AG04449 (cell line): ENCODE results near the gene PRRG2.

ENCODE experiments used
- CTCF ChIA-PET: fragments of 350-600 bp; formaldehyde crosslinking; extraction: SDS; loops from one replicate; lab custom pipeline; 2021; ENCODE audit warnings: antibody characterized with exemption; lab: Yijun Ruan, JAX
- POLR2A ChIA-PET: fragments of 400-600, 350-600 bp; formaldehyde crosslinking; extraction: SDS; loops from one replicate; lab custom pipeline; 2020; ENCODE audit warnings: antibody characterized with exemption, inconsistent platforms; lab: Yijun Ruan, JAX
- DNase-seq: peaks from one replicate; pipeline ENCODE4 v3.0.0-alpha.2; 2010; ENCODE audit warnings: low read depth, low spot score
- H3K4me3 ChIP-seq: 2 replicates; pipeline ENCODE4 v1.5.1; 2011; ENCODE audit warnings: low read depth, mild to moderate bottlenecking, control low read depth, low read length
- TF ChIP-seq, protein P1 (sequence below): IDR thresholded peaks from one replicate; pipeline ENCODE4 v1.5.1; 2011; ENCODE audit warnings: mild to moderate bottlenecking, moderate library complexity, low read length, control low read depth, inconsistent platforms; ENCODE audit not compliant: insufficient read depth; ENCODE audit errors: missing control alignments

Gene PRRG2

DNA sequence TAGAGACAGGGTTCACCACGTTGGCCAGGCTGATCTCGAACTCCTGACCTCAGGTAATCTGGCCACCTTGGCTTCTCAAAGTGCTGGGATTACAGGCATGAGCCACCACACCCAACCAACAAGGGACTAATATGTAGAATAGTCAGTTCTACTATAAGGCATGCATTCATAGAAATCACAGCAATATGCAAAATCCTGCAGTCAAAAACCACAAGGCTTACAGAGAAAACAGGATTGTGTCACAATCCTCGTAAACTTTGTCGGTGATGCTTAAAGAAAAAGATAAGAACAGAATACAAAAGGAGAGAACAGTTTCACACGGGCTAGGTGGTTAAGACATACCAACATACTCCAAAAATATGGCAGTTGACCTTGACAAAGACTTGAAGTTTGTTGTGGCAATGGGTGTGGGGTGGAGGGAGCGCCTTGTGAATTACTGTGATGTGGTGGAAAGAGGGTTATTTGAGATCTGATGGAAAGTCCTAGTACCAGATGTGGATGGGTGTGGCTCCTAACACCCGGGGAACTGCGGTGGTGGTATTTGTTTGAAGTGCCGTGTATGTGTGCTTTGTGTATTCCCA lies 13.2 kb upstream of the PRRG2 start:
- TF ChIP-seq, protein P1, sequence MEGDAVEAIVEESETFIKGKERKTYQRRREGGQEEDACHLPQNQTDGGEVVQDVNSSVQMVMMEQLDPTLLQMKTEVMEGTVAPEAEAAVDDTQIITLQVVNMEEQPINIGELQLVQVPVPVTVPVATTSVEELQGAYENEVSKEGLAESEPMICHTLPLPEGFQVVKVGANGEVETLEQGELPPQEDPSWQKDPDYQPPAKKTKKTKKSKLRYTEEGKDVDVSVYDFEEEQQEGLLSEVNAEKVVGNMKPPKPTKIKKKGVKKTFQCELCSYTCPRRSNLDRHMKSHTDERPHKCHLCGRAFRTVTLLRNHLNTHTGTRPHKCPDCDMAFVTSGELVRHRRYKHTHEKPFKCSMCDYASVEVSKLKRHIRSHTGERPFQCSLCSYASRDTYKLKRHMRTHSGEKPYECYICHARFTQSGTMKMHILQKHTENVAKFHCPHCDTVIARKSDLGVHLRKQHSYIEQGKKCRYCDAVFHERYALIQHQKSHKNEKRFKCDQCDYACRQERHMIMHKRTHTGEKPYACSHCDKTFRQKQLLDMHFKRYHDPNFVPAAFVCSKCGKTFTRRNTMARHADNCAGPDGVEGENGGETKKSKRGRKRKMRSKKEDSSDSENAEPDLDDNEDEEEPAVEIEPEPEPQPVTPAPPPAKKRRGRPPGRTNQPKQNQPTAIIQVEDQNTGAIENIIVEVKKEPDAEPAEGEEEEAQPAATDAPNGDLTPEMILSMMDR: no peak
- ChIA-PET CTCF (interaction anchor here (1.0 to 7.0 kb wide), 6 partner anchors 11 to 113 kb away, joined by 3 to 200 read pairs (median 13); no protein-coding TSS in a partner anchor), POLR2A (no interaction called here)
- no peak for DNase-seq
- H3K4me3 ChIP-seq: no peak overlapping the region

DNA sequence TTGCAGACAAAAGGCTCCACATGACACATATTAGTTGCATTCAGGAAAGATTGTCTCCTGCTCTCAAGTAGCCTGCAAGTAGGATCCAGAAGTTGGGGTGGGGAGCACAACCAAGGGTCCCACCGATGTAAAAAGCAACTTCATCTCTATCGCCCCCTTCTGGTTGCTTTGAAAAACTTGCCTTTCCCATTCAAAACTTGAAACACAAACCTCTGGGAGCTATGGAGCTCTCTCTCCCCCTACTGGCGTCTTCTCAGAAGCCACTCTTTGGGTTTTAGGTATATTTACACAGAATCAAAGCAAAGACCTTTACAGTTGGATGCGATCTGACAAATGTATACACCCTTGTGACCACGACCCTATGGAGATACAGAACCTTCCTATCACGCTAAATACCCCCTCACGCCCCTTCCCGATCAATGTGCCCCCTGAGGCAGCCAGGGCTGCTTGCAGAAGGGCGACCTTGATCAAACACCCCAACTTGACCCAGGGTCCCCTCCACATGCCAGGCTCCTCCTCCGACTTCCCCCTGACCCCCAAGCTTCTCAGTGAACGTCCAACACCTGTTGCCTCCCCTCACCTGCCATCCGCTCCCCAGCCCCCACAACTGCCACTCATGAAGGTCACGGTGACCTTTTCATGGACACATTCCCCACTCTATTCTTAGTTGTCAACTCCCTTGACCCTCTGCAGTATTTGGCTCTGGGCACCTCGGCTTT lies 10.8 kb upstream of the PRRG2 start:
- TF ChIP-seq, protein P1: peak; percentile 79
- H3K4me3 ChIP-seq: no peak overlapping the region
- ChIA-PET POLR2A (interaction anchor here (1.5 kb wide), 1 partner anchor 10 kb away, joined by 7 read pairs; the partner anchor contains the start of genes NOSIP and PRRG2), CTCF (interaction anchor here (0.6 to 7.0 kb wide), 48 partner anchors 10 to 442 kb away, joined by 3 to 200 read pairs (median 5); partner anchors contain the start of genes ALDH16A1, BCL2L12, FLT3LG and IRF3)
- DNase-seq: no peak

DNA sequence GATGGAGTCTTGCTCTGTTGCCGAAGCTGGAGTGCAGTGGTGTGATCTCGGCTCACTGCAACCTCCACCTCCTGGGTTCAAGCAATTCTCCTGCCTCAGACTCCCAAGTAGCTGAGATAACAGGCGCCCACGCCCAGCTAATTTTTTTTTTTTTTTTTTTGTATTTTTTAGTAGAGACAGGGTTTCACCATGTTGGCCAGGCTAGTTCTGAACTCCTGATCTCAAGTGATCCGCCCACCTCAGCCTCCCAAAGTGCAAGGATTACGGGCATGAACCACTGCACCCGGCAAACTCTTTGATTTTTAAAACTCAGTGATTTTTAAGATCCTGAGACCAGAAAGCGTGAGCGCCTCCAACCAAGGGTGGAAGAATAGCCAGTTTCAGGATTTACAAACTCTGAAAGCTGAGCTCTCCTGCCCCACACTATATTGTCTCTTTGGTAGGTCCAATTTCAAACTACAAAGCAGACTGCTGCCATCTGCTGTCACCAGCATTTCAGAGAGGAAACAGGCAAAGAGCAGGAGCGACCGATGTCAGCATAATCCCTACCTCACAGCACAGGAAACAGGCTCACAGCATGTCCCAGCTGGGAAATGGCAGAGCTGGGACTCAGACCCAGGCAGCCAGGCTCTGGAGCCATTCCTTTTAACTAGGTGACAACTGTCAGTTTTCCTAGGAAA lies 10.0 kb upstream of the PRRG2 start:
- ChIA-PET CTCF (interaction anchor here (1.1 to 7.0 kb wide), 33 partner anchors 9 to 443 kb away, joined by 3 to 200 read pairs (median 7); partner anchors contain the start of genes ALDH16A1, BCL2L12, FLT3LG and IRF3), POLR2A (interaction anchor here (0.7 to 1.5 kb wide), 2 partner anchors 9 to 44 kb away, joined by 3 to 7 read pairs; partner anchors contain the start of genes NOSIP, PRRG2 and RCN3)
- TF ChIP-seq, protein P1: no peak
- H3K4me3 ChIP-seq: no peak overlapping the region
- no peak for DNase-seq

DNA sequence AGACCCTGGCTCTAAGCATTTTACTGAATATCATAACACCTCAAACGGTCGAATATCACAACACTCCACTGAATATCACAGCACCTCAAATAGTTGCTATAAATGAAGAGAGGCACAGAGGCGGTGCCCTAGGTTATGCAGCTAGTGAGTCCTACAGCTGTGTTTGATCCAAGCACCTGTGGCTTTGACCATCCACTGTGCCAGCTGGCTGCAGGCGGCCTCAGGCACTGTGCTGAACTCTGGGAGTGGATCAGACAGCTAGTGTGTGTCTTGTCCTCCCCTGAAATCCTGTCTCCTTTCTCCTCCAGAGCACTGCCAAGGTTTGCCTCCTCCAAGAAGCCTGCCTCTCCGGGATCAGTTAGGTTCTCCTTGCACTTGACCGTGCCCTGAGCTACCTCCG lies 8.1 kb upstream of the PRRG2 start:
- no peak overlapping the region for H3K4me3 ChIP-seq
- CTCF ChIA-PET: interaction anchor here (4.4 to 7.0 kb wide), 5 partner anchors 7 to 101 kb away, joined by 37 to 200 read pairs (median 124); partner anchors contain the start of genes NOSIP and PRRG2
- no peak for DNase-seq
- TF ChIP-seq, protein P1: no peak
- POLR2A ChIA-PET: interaction anchor here (1.5 kb wide), 1 partner anchor 17 kb away, joined by 8 read pairs; no protein-coding TSS in a partner anchor

DNA sequence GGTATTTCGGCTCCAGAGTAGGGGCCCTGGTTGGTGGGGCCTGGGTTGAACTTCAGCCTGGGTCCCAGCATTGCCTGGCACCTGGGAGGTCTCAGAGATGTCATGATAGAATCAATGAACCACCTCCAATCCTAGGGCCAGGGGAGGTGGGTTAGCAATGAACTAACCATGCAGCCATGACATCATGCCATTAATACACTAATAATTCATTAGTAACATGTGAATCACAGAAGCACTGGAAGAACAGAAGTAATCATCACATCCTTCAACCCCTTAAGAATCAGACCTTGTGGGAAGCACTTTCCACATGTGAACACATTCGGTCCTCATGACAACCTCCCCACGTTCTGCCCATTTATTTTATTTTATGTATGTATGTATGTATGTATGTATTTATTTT lies 7.7 kb upstream of the PRRG2 start:
- POLR2A ChIA-PET: interaction anchor here (1.0 to 1.5 kb wide), 2 partner anchors 17 to 75 kb away, joined by 3 to 8 read pairs; no protein-coding TSS in a partner anchor
- CTCF ChIA-PET: interaction anchor here (6.6 to 7.0 kb wide), 2 partner anchors 17 to 67 kb away, joined by 197 to 200 read pairs; no protein-coding TSS in a partner anchor
- H3K4me3 ChIP-seq: no peak overlapping the region
- DNase-seq: no peak
- TF ChIP-seq, protein P1: no peak
